Neural cell (in vitro differentiated cells): Measurements from ENCODE around the gene CCL27. TPM values are rescaled to one million over a fixed set of nuclear protein-coding genes. Genes with fewer than 3 reads are reported as not detected.

ENCODE experiments used
- H2AFZ ChIP-seq: fragments of 200-600, 300-800 bp; sonication (generic), shearing (Covaris generic); 2 replicates; pipeline ENCODE4 v1.6.0; 2014; ENCODE audit warnings: low read depth, mild to moderate bottlenecking, antibody characterized with exemption, low read length, moderate library complexity
- H3F3A ChIP-seq: fragments of 200-600 bp; shearing (Covaris generic); 2 replicates; pipeline ENCODE4 v1.6.1; 2016; ENCODE audit warnings: mild to moderate bottlenecking, moderate library complexity, mixed read lengths, antibody characterized with exemption, low read length; ENCODE audit not compliant: insufficient read depth, poor library complexity, severe bottlenecking
- H3K27ac ChIP-seq: fragments of 200-600, 300-800 bp; sonication (generic), shearing (Covaris generic); 2 replicates; pipeline ENCODE4 v1.5.1; 2014; ENCODE audit warnings: mild to moderate bottlenecking, low read length, moderate library complexity
- H3K27me3 ChIP-seq: fragments of 300-800, 200-600 bp; sonication (generic), shearing (Covaris generic); 2 replicates; pipeline ENCODE4 v1.6.0; 2014; ENCODE audit warnings: mild to moderate bottlenecking, low read depth, low read length, moderate library complexity; ENCODE audit not compliant: insufficient read depth
- H3K36me3 ChIP-seq: fragments of 300-800, 200-600 bp; sonication (generic), shearing (Covaris generic); 2 replicates; pipeline ENCODE4 v1.5.1; 2014; ENCODE audit warnings: mild to moderate bottlenecking, antibody characterized with exemption, low read length, moderate library complexity; ENCODE audit not compliant: insufficient read depth
- H3K4me2 ChIP-seq: fragments of 300-800, 200-600 bp; sonication (generic), shearing (Covaris generic); 2 replicates; pipeline ENCODE4 v1.6.0; 2014; ENCODE audit warnings: mild to moderate bottlenecking, low read length
- H3K4me3 ChIP-seq: fragments of 300-800, 200-600 bp; sonication (generic), shearing (Covaris generic); 2 replicates; pipeline ENCODE4 v1.5.1; 2014; ENCODE audit warnings: mild to moderate bottlenecking, low read length, moderate library complexity
- H3K79me2 ChIP-seq: fragments of 200-600 bp; shearing (Covaris generic); replicated peaks from 2 replicates; pipeline ENCODE4 v1.6.0; 2014; ENCODE audit warnings: mild to moderate bottlenecking, low read length, moderate library complexity; ENCODE audit not compliant: insufficient read depth
- H3K9ac ChIP-seq: fragments of 300-800, 200-600 bp; sonication (generic), shearing (Covaris generic); 2 replicates; pipeline ENCODE4 v1.6.1; 2016; ENCODE audit warnings: mild to moderate bottlenecking, low read length, mixed read lengths
- H3K9me2 ChIP-seq: fragments of 200-600 bp; shearing (Covaris generic); 2 replicates; pipeline ENCODE4 v1.6.1; 2016; ENCODE audit warnings: mild to moderate bottlenecking, low read length, mixed read lengths; ENCODE audit not compliant: insufficient read depth
- H3K9me3 ChIP-seq: fragments of 200-600, 300-800 bp; sonication (generic), shearing (Covaris generic); 2 replicates; pipeline ENCODE4 v1.6.1; 2016; ENCODE audit warnings: mild to moderate bottlenecking, mixed run types, low read length, moderate library complexity, mixed read lengths
- H4K20me1 ChIP-seq: fragments of 200-600 bp; shearing (Covaris generic); 2 replicates; pipeline ENCODE4 v1.6.1; 2016; ENCODE audit warnings: mild to moderate bottlenecking, mixed run types; ENCODE audit not compliant: insufficient read depth
- EP300 ChIP-seq: fragments of 450-650 bp; conservative IDR thresholded peaks from 2 replicates; pipeline ENCODE4 v1.6.1; 2014; ENCODE audit warnings: antibody characterized with exemption, mild to moderate bottlenecking, moderate library complexity; ENCODE audit not compliant: poor library complexity, severe bottlenecking
- EZH2 ChIP-seq: fragments of 200-600, 300-800 bp; shearing (Covaris generic), sonication (generic); IDR thresholded peaks from 2 replicates; pipeline ENCODE4 v1.6.1; 2014; ENCODE audit warnings: antibody characterized with exemption, low read length, borderline replicate concordance, mild to moderate bottlenecking; ENCODE audit not compliant: insufficient read depth, poor library complexity, severe bottlenecking
- MXI1 ChIP-seq: fragments of 450-650 bp; conservative IDR thresholded peaks from 2 replicates; pipeline ENCODE4 v1.6.1; 2014; ENCODE audit warnings: antibody characterized with exemption, mild to moderate bottlenecking; ENCODE audit not compliant: poor library complexity, severe bottlenecking
- POLR2AphosphoS5 ChIP-seq: IDR thresholded peaks from 2 replicates; pipeline ENCODE4 v1.6.1; 2012
- RAD21 ChIP-seq: fragments of 450-650 bp; conservative IDR thresholded peaks from 2 replicates; pipeline ENCODE4 v1.6.1; 2014; ENCODE audit warnings: antibody characterized with exemption, mild to moderate bottlenecking, moderate library complexity
- REST ChIP-seq: IDR thresholded peaks from 2 replicates; pipeline ENCODE4 v1.6.1; 2012; ENCODE audit warnings: borderline replicate concordance
- SMC3 ChIP-seq: fragments of 450-650 bp; conservative IDR thresholded peaks from 2 replicates; pipeline ENCODE4 v1.6.1; 2014; ENCODE audit warnings: antibody characterized with exemption, mild to moderate bottlenecking, moderate library complexity; ENCODE audit not compliant: poor library complexity
- TAF1 ChIP-seq: IDR thresholded peaks from 2 replicates; pipeline ENCODE4 v1.6.1; 2012; ENCODE audit warnings: low read depth
- polyA plus RNA-seq: library from polyadenylated mRNA; depleted of rRNA; stranded (reverse); fragments of >200 nt; gene quantifications from 2 replicates; pipeline ENCODE4 v1.2.3, GENCODE V29; 2014

CCL27 gene
- polyA plus RNA-seq, 1 donor from 2014 or later = 0.82 TPM

- TF ChIP-seq SMC3 (peak; percentile 27), EZH2 (no peak), TAF1 (no peak), POLR2AphosphoS5 (peak; percentile 80), EP300 (peak; percentile 42), MXI1 (peak; percentile 90), REST (peak; percentile 76), RAD21 (peak; percentile 25)
- Histone ChIP-seq H3K36me3 (no peaks in the 10 kb centered on the region), H3K9me2 (no peaks in the 10 kb centered on the region), H3K27me3 (no peaks in the 10 kb centered on the region), H2AFZ (peak within 1 kb of the TSS; percentile 63), H4K20me1 (no peaks in the 10 kb centered on the region), H3K9ac (peak within 1 kb of the TSS; percentile 75), H3K9me3 (no peaks in the 10 kb centered on the region), H3K4me2 (peak within 1 kb of the TSS; percentile 94), H3K4me3 (peak within 1 kb of the TSS; percentile 93), H3K27ac (peak within 1 kb of the TSS; percentile 68), H3K79me2 (peaks cover 6% of the 10 kb centered on the region), H3F3A (no peaks in the 10 kb centered on the region)
Measured at GRCh38 chr9:34637356-34638137, 24.9 kb downstream of the CCL27 start, which contains the start of gene SIGMAR1. Gene SIGMAR1 (minus strand): TSS chr9:34637787. CDS start chr9:34637697, 90 bp downstream.

- TF ChIP-seq TAF1 = no peak
- peak; percentile 96 for TF ChIP-seq MXI1
- no peak for TF ChIP-seq SMC3
- no peak for TF ChIP-seq EZH2
- no peaks in the 10 kb centered on the region for H3K27me3 ChIP-seq
- H3K36me3 ChIP-seq = no peaks in the 10 kb centered on the region
- H4K20me1 ChIP-seq = no peaks in the 10 kb centered on the region
- peak overlapping the region; percentile 94 for H3K4me2 ChIP-seq
- H3K27ac ChIP-seq = peak overlapping the region; percentile 59
- peak overlapping the region; percentile 75 for H3K9ac ChIP-seq
- peak overlapping the region; percentile 33 for H2AFZ ChIP-seq
- peak overlapping the region; percentile 93 for H3K4me3 ChIP-seq
- no peaks in the 10 kb centered on the region for H3K9me3 ChIP-seq
- H3K79me2 ChIP-seq = peaks cover 6% of the 10 kb centered on the region
- no peaks in the 10 kb centered on the region for H3F3A ChIP-seq
- no peaks in the 10 kb centered on the region for H3K9me2 ChIP-seq
Measured at GRCh38 chr9:34636791-34637355, 25.6 kb downstream of the CCL27 start.

- no peak overlapping the region for H2AFZ ChIP-seq
- no peaks in the 10 kb centered on the region for H3K27me3 ChIP-seq
- no peaks in the 10 kb centered on the region for H3F3A ChIP-seq
- no peak overlapping the region for H3K4me2 ChIP-seq
- no peak for TF ChIP-seq EP300
- TF ChIP-seq TAF1 = no peak
- TF ChIP-seq POLR2AphosphoS5 = no peak
- no peak for TF ChIP-seq MXI1
- TF ChIP-seq RAD21 = no peak
- no peaks in the 10 kb centered on the region for H4K20me1 ChIP-seq
- H3K9ac ChIP-seq = peak overlapping the region; percentile 9
- no peaks in the 10 kb centered on the region for H3K9me2 ChIP-seq
- H3K9me3 ChIP-seq = no peaks in the 10 kb centered on the region
- H3K36me3 ChIP-seq = no peaks in the 10 kb centered on the region
- H3K79me2 ChIP-seq = peaks cover 6% of the 10 kb centered on the region
- H3K27ac ChIP-seq = no peak overlapping the region
- peak overlapping the region; percentile 23 for H3K4me3 ChIP-seq
Measured at GRCh38 chr9:34635556-34635955, 26.9 kb downstream of the CCL27 start.
